Middle frontal gyrus (tissue), 1 donor: ENCODE results near the gene JPH4.

Source experiments
- DNase-seq: peaks from one replicate; pipeline ENCODE4 v3.0.0-alpha.2; 2015; ENCODE audit warnings: low spot score; ENCODE audit errors: extremely low spot score

Gene JPH4

GRCh38 chr14:23531391-23531790, 47.2 kb downstream of the JPH4 start:
- no peak for DNase-seq

- no peak for DNase-seq
Observed at GRCh38 chr14:23530375-23531055, 48.1 kb downstream of the JPH4 start.

- no peak for DNase-seq
Observed at GRCh38 chr14:23529016-23529415, 49.6 kb downstream of the JPH4 start.

- DNase-seq, result no peak
Observed at GRCh38 chr14:23528555-23528954, 50.0 kb downstream of the JPH4 start.

GRCh38 chr14:23525611-23526010, 53.0 kb downstream of the JPH4 start:
- no peak for DNase-seq

- no peak for DNase-seq
Observed at GRCh38 chr14:23524954-23525353, 53.6 kb downstream of the JPH4 start.

- no peak for DNase-seq
Observed at GRCh38 chr14:23523229-23524016, 55.2 kb downstream of the JPH4 start.

- no peak for DNase-seq
Observed at GRCh38 chr14:23522643-23523198, 55.9 kb downstream of the JPH4 start.

- no peak for DNase-seq
Observed at GRCh38 chr14:23521785-23522640, 56.6 kb downstream of the JPH4 start.

- no peak for DNase-seq
Observed at GRCh38 chr14:23520899-23521533, 57.6 kb downstream of the JPH4 start.

GRCh38 chr14:23518709-23519108, 59.9 kb downstream of the JPH4 start:
- DNase-seq, result no peak
